HepG2 (cell line): ENCODE measurements around the gene CENPP. TPM values are rescaled to one million over a fixed set of nuclear protein-coding genes. Genes with fewer than 3 reads are reported as not detected.

Source experiments
- ATAC-seq: fragments of 200-7000 bp; cut with Tn5 transposase; 3 replicates; pipeline ENCODE4 v1.9.1; 2020; ENCODE audit warnings: mild to moderate bottlenecking, moderate library complexity
- BruUV-seq: library from RNA; stranded (reverse); fragments of 400-500 nt; replicated peaks from 2 replicates; lab custom pipeline; 2021; lab: Mats Ljungman, UMichigan
- CTCF ChIA-PET: fragments of 300-600 bp; formaldehyde crosslinking; extraction: SDS; loops from one replicate; lab custom pipeline; 2021; ENCODE audit warnings: low total read pairs, inconsistent platforms, low intra/inter-chr PET ratio; lab: Yijun Ruan, JAX
- POLR2A ChIA-PET: fragments of 350-600 bp; sonication (Branson Sonifier 250); formaldehyde crosslinking; loops from one replicate; lab custom pipeline; 2020; ENCODE audit warnings: antibody characterized with exemption, inconsistent platforms; lab: Yijun Ruan, JAX
- DNase-seq: peaks from one replicate; pipeline ENCODE4 v3.0.0-alpha.2; 2015; ENCODE audit warnings: low spot score
- FAIRE-seq: peaks from 3 replicates; lab custom pipeline; 2011; peaks lifted over from hg19 to GRCh38; lab: Jason Lieb, UNC
- H2AFZ ChIP-seq: one replicate; pipeline ENCODE4 v1.6.1; 2011; ENCODE audit warnings: low read length, inconsistent platforms
- H3K27ac ChIP-seq: fragments of 300-600 bp; 3 replicates; pipeline ENCODE4 v1.8.0; 2011; ENCODE audit warnings: mixed run types, mild to moderate bottlenecking, mixed read lengths, low read length, inconsistent platforms; ENCODE audit not compliant: insufficient read depth; ENCODE audit errors: extremely low read length
- H3K27me3 ChIP-seq, 2 experiments: fragments of 200-600 bp in 1 of 2; 2 replicates in 1 of 2; 3 replicates in 1 of 2; pipeline versions ENCODE4 v1.6.0 to v1.8.0; 2011; ENCODE audit warnings: low read length in 2 of 2, mild to moderate bottlenecking in 2 of 2, moderate library complexity in 2 of 2, inconsistent platforms in 1 of 2; ENCODE audit not compliant: insufficient read depth in 2 of 2, control insufficient read depth in 1 of 2
- H3K36me3 ChIP-seq, 2 experiments: fragments of 200-600 bp in 1 of 2; replicated peaks in 1 of 2; 2 replicates in 1 of 2; 3 replicates in 1 of 2; pipeline versions ENCODE4 v1.5.1 to v1.8.0; 2011; ENCODE audit warnings: low read length in 2 of 2, inconsistent platforms in 1 of 2; ENCODE audit not compliant: insufficient read depth in 2 of 2, control insufficient read depth in 1 of 2
- H3K4me1 ChIP-seq: 2 replicates; pipeline ENCODE4 v1.5.1; 2012; ENCODE audit warnings: low read length, inconsistent platforms; ENCODE audit not compliant: insufficient read depth
- H3K4me2 ChIP-seq: 2 replicates; pipeline ENCODE4 v1.6.0; 2011; ENCODE audit warnings: low read depth, low read length, inconsistent platforms
- H3K4me3 ChIP-seq, 3 experiments: fragments of 200-600 bp in 1 of 3; sonication (generic), shearing (Covaris generic) in 1 of 3; replicated peaks in 1 of 3; 2 replicates each; pipeline ENCODE4 v1.5.1; 2011 to 2016; ENCODE audit warnings: low read length in 3 of 3, inconsistent platforms in 2 of 3, low read depth in 2 of 3, mild to moderate bottlenecking in 2 of 3, control low read depth in 1 of 3, mixed read lengths in 1 of 3; ENCODE audit not compliant: insufficient read depth in 1 of 3
- H3K79me2 ChIP-seq: one replicate; pipeline ENCODE4 v1.6.1; 2011; ENCODE audit warnings: low read length, inconsistent platforms; ENCODE audit not compliant: insufficient read depth
- H3K9ac ChIP-seq: 2 replicates; pipeline ENCODE4 v1.6.0; 2011; ENCODE audit warnings: mild to moderate bottlenecking, low read depth, low read length, inconsistent platforms; ENCODE audit not compliant: insufficient read depth
- H3K9me3 ChIP-seq: 2 replicates; pipeline ENCODE4 v1.5.1; 2012; ENCODE audit warnings: mild to moderate bottlenecking, low read length
- H4K20me1 ChIP-seq: 2 replicates; pipeline ENCODE4 v1.6.0; 2011; ENCODE audit warnings: inconsistent platforms, mild to moderate bottlenecking, low read length, moderate library complexity; ENCODE audit not compliant: insufficient read depth
- BRCA1 ChIP-seq: sonication (generic); formaldehyde crosslinking; IDR thresholded peaks from 2 replicates; pipeline ENCODE4 v1.4.0; 2020; ENCODE audit warnings: missing genetic modification reagents
- HOXA9 ChIP-seq: sonication (generic); formaldehyde crosslinking; IDR thresholded peaks from 2 replicates; pipeline ENCODE4 v1.8.1; 2022; ENCODE audit warnings: missing genetic modification reagents, mild to moderate bottlenecking, moderate library complexity, borderline replicate concordance
- KLF11 ChIP-seq: IDR thresholded peaks from 2 replicates; pipeline ENCODE4 v1.6.1; 2016; ENCODE audit warnings: missing compliant biosample characterization
- MAFK ChIP-seq, 2 experiments: IDR thresholded peaks in 1 of 2; conservative IDR thresholded peaks in 1 of 2; 2 replicates each; pipeline ENCODE4 v1.6.1; 2011; ENCODE audit warnings: improper control_type of control experiment in 2 of 2, low read length in 2 of 2
- NR2F2 ChIP-seq: IDR thresholded peaks from 2 replicates; pipeline ENCODE4 v1.6.1; 2012; ENCODE audit warnings: low read depth, inconsistent platforms, borderline replicate concordance
- PHF21A ChIP-seq: sonication (generic); formaldehyde crosslinking; IDR thresholded peaks from 2 replicates; pipeline ENCODE4 v1.5.0; 2020; ENCODE audit warnings: mild to moderate bottlenecking, missing genetic modification reagents
- ZKSCAN5 ChIP-seq: sonication (generic); formaldehyde crosslinking; IDR thresholded peaks from 2 replicates; pipeline ENCODE4 v1.5.1; 2020; ENCODE audit warnings: mild to moderate bottlenecking, missing genetic modification reagents
- ZNF572 ChIP-seq: sonication (generic); formaldehyde crosslinking; IDR thresholded peaks from 2 replicates; pipeline ENCODE4 v1.5.1; 2020; ENCODE audit warnings: mild to moderate bottlenecking, missing genetic modification reagents
- WGBS: methylation state at CpG from one replicate; pipeline ENCODE4 v1.1.6; 2017; ENCODE audit warnings: low lambda C conversion rate; 5-methylcytosine and 5-hydroxymethylcytosine counted together
- in situ Hi-C: cut with HindIII; loops from 2 replicates; pipeline ENCODE4 v1.10.0; 2017; ENCODE audit warnings: low pct_unique_long_range_greater_than_20kb; ENCODE audit not compliant: extremely low pct_ligation_motif_present
- intact Hi-C: fragments of 100-400 bp; cut with micrococcal nuclease; formaldehyde crosslinking; loops from one replicate; pipeline ENCODE4 v1.10.0; 2022; ENCODE audit not compliant: unreplicated experiment
- polyA plus RNA-seq, 8 experiments: library from polyadenylated mRNA; depleted of rRNA in 3 of 8; stranded (reverse) in 7 of 8; unstranded in 1 of 8; fragments of >200 nt; fragmentation: Illumina TruSeq in 4 of 8; extraction: Trizol in 4 of 8; gene quantifications; 2 replicates each; pipeline versions ENCODE4 v1.2.1 to v1.2.3, GENCODE V29; 2011 to 2016; ENCODE audit warnings: low read depth in 4 of 8, missing spikeins in 1 of 8, mixed read lengths in 1 of 8; ENCODE audit not compliant: insufficient read depth in 1 of 8
- total RNA-seq, 5 experiments: library from RNA; depleted of rRNA; stranded (reverse); fragments of >200 nt; fragmentation: Illumina TruSeq; extraction: Trizol; gene quantifications; 2 replicates each; pipeline ENCODE4 v1.2.3, GENCODE V29; 2016; ENCODE audit warnings: low read depth in 1 of 5
- TF ChIP-seq, protein P1 (sequence below): IDR thresholded peaks from 2 replicates; pipeline ENCODE4 v1.6.1; 2018; ENCODE audit warnings: missing genetic modification reagents, mild to moderate bottlenecking, missing compliant biosample characterization
- TF ChIP-seq, protein P2 (sequence below): sonication (generic); formaldehyde crosslinking; IDR thresholded peaks from 2 replicates; pipeline ENCODE4 v1.5.1; 2020; ENCODE audit warnings: mild to moderate bottlenecking, missing genetic modification reagents, moderate library complexity

The CENPP gene
- total and polyA plus RNA-seq, 2 of the 13 experiments (the other 11 are each of a cell fraction or from before 2014, with no cell fraction given): 2.0 to 11.4 TPM

DNA sequence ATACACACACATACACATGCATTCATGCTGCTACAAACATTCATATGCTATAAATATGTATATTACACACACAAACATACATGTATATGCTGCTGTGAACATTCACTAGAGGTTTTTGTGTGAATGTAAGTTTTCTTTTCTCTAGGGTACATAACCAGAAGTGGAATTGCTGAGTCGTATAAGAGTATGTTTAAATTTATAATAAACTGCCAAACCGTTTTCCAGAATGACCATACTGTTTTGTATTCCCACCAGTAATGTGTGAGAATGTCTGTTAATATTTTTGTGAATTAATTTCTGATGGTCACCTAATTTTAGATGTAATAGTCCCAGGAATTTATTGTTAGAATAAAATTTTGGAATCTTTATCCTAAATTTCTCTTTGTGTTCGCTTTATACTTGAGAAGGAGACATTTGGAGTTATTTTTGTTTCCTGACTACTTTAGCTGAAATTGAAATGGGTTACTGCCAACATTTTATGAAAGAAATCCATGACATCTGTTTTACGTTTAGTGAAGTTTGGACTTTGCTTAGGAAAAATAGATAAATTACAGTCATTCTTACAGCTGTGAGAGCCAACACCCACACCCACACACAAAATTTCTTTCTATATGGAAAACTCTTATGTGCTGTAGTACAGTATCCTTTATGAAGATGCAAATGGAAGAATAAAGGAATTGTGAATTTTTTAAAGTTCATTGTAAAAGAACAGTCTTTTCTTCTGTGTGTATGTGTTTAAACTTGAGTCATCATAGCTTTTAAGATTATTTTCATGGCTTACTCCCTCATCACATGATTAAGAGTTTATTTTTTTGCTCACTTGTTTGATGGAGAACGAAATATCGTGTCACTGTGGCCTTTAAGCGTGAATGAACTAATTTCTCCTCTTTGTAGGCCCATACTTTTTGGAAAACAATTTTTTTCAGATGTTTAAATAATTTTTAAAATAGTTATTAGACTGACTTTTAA is 24.3 kb downstream of the CENPP start:
- CTCF ChIA-PET: no interaction called here
- in situ Hi-C loops: no loop called here

DNA sequence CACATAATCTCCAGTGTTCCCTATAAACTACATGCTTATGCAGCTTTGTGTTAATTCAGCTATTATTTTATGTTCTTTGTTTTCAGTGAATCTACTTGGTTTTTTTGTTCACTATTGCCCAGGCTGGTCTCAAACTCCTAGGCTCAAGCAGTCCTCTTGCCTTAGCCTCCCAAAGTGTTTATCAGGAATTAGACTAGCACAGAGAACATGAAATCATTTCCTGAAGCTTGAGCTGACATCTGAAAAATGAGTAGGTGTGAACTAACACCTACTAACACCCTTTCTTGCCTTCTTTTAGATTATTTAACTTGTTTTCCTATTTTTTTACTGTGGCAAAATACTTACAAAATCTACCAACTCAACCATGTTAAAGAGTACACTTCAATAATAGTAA is 25.0 kb downstream of the CENPP start:
- ChIA-PET CTCF (no interaction called here), POLR2A (no interaction called here)
- DNase-seq: no peak
- in situ Hi-C loops (no loop called here), intact Hi-C loops (no loop called here)
- H3K9ac ChIP-seq: no peak overlapping the region
- no peak overlapping the region for H3K4me3 ChIP-seq
- no peak for ATAC-seq
- BruUV-seq: no TSS peak
- no peak for FAIRE-seq
- no peak overlapping the region for H3K4me2 ChIP-seq
- no peak overlapping the region for H3K27ac ChIP-seq
- no peak overlapping the region for H2AFZ ChIP-seq
- no peaks in the 10 kb centered on the region for H3K79me2 ChIP-seq
- H3K27me3 ChIP-seq: no peaks in the 10 kb centered on the region
- H3K36me3 ChIP-seq: no peaks in the 10 kb centered on the region
- H3K9me3 ChIP-seq: 0 out of 2 replicates have a peak, but pooled peaks cover 6% of the 10 kb centered on the region
- TF ChIP-seq KLF11 (CRISPR knock-in tag): no peak
- TF ChIP-seq, protein P1, sequence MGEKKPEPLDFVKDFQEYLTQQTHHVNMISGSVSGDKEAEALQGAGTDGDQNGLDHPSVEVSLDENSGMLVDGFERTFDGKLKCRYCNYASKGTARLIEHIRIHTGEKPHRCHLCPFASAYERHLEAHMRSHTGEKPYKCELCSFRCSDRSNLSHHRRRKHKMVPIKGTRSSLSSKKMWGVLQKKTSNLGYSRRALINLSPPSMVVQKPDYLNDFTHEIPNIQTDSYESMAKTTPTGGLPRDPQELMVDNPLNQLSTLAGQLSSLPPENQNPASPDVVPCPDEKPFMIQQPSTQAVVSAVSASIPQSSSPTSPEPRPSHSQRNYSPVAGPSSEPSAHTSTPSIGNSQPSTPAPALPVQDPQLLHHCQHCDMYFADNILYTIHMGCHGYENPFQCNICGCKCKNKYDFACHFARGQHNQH: no peak
- no peak for TF ChIP-seq HOXA9
- TF ChIP-seq PHF21A: no peak
- no peak for TF ChIP-seq NR2F2
- TF ChIP-seq BRCA1: no peak
- TF ChIP-seq, protein P2, sequence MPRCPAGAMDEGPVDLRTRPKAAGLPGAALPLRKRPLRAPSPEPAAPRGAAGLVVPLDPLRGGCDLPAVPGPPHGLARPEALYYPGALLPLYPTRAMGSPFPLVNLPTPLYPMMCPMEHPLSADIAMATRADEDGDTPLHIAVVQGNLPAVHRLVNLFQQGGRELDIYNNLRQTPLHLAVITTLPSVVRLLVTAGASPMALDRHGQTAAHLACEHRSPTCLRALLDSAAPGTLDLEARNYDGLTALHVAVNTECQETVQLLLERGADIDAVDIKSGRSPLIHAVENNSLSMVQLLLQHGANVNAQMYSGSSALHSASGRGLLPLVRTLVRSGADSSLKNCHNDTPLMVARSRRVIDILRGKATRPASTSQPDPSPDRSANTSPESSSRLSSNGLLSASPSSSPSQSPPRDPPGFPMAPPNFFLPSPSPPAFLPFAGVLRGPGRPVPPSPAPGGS: no peak
- no peak for TF ChIP-seq ZKSCAN5 (CRISPR knock-in tag)
- no peaks in the 10 kb centered on the region for H3K4me1 ChIP-seq
- H4K20me1 ChIP-seq: no peaks in the 10 kb centered on the region

More for the DNA sequence above, 24.3 kb downstream of the CENPP start:
- Histone ChIP-seq H3K4me2 (no peak overlapping the region), H3K9me3 (0 out of 2 replicates have a peak, but pooled peaks cover under 1% of the 10 kb centered on the region)
- TF ChIP-seq MAFK (conservative IDR thresholded peaks at IDR 0.05 in 1 of 2, IDR thresholded peaks at IDR 0.05 in 1 of 2; ENCODE audit: low read length in 2 of 2) (peak in 1 of 2 experiments; percentile 16; a peak in 1 of 4 replicates), ZNF572 (no peak)
- TF ChIP-seq, all 625 proteins: peak for 1
- Histone ChIP-seq H3K79me2 (no peaks in the 10 kb centered on the region), H3K27me3 (no peaks in the 10 kb centered on the region), H3K4me1 (no peaks in the 10 kb centered on the region), H3K4me3 (no peak overlapping the region), H3K9ac (no peak overlapping the region), H3K36me3 (no peaks in the 10 kb centered on the region), H3K27ac (no peak overlapping the region), H2AFZ (no peak overlapping the region), H4K20me1 (no peaks in the 10 kb centered on the region)
- FAIRE-seq (no peak), ATAC-seq (no peak), DNase-seq (no peak)
- BruUV-seq: no TSS peak
- POLR2A ChIA-PET: no interaction called here
- intact Hi-C loops: loop anchor here (10.0 kb wide), 1 partner anchor 305 kb away; no protein-coding TSS in a partner anchor
- WGBS: 87% methylated on average over 7 of the region's 7 CpGs
